IPS-18a (cell line): ENCODE data around the gene NCAPG.

ENCODE experiments used
- H3K27ac ChIP-seq: one replicate; pipeline ENCODE4 v1.5.1; 2013; ENCODE audit warnings: low read length
- H3K27me3 ChIP-seq: one replicate; pipeline ENCODE4 v1.6.1; 2013; ENCODE audit warnings: mild to moderate bottlenecking, low read length; ENCODE audit not compliant: control insufficient read depth, insufficient read depth
- H3K36me3 ChIP-seq: one replicate; pipeline ENCODE4 v1.6.1; 2013; ENCODE audit warnings: low read depth, low read length; ENCODE audit not compliant: control insufficient read depth
- H3K4me1 ChIP-seq: one replicate; pipeline ENCODE4 v1.6.1; 2013; ENCODE audit warnings: low read depth, low read length; ENCODE audit not compliant: control insufficient read depth
- H3K4me3 ChIP-seq: one replicate; pipeline ENCODE4 v1.5.1; 2013; ENCODE audit warnings: low read length
- H3K9ac ChIP-seq: one replicate; pipeline ENCODE4 v1.6.1; 2013; ENCODE audit warnings: mild to moderate bottlenecking, low read length, moderate library complexity
- H3K9me3 ChIP-seq: one replicate; pipeline ENCODE4 v1.6.1; 2013; ENCODE audit warnings: low read depth, low read length; ENCODE audit not compliant: control insufficient read depth

NCAPG gene

DNA sequence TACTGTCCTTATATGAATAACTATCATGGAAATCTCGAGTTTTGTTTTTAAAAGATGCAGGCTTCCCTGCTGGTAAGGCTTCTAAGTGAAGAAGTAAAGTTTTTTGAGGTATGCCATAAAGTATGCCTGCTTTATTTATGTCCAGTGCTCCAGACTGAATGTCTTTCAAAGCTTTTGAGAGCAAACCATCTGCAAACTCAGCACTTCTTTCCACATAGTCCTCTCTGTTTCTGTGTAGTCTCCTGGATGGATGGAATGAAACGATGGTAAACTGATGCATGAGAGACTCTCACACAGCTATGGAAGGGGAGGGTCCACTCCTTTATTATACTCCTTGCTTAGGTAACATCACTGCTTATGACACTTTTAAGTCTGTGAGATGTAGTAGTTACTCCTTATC lies 73.7 kb downstream of the NCAPG start:
- Histone ChIP-seq H3K27me3 (no peaks in the 10 kb centered on the region), H3K9ac (no peak overlapping the region), H3K36me3 (no peaks in the 10 kb centered on the region), H3K4me3 (no peak overlapping the region), H3K27ac (no peak overlapping the region), H3K9me3 (no peaks in the 10 kb centered on the region), H3K4me1 (peaks cover 5% of the 10 kb centered on the region)

DNA sequence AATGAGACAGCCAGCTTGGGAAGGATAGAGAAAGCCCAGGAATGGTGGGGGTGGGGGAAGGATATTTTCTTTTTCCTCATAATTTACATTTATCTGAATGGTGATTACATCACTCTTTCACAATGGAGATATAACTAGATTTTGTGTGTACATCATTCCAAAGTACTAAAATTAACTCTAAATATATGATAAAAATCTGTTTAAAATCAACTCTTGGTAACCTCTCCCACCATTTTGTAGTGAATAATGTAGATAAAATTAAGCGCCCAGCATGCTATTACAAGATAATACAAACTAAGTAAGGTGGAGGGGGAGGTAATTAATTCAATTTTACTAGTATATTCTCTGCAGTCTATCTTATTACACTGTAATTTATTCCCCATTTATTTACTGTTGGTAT lies 78.9 kb downstream of the NCAPG start:
- Histone ChIP-seq H3K9me3 (no peaks in the 10 kb centered on the region), H3K27me3 (no peaks in the 10 kb centered on the region)

GRCh38 chr4:17894421-17894820 lies 83.6 kb downstream of the NCAPG start:
- H3K9me3 ChIP-seq: no peaks in the 10 kb centered on the region
- no peak overlapping the region for H3K4me3 ChIP-seq
- no peak overlapping the region for H3K27ac ChIP-seq
- no peaks in the 10 kb centered on the region for H3K36me3 ChIP-seq
- H3K9ac ChIP-seq: no peak overlapping the region
- H3K27me3 ChIP-seq: no peaks in the 10 kb centered on the region
- peaks cover 9% of the 10 kb centered on the region for H3K4me1 ChIP-seq

More for the DNA sequence above, 78.9 kb downstream of the NCAPG start:
- H3K4me1 ChIP-seq: peaks cover 13% of the 10 kb centered on the region
- H3K27ac ChIP-seq: no peak overlapping the region
- H3K9ac ChIP-seq: no peak overlapping the region
- no peak overlapping the region for H3K4me3 ChIP-seq
- no peaks in the 10 kb centered on the region for H3K36me3 ChIP-seq
